Thoracic aorta (tissue), 2 donors: ENCODE data around the gene GIPC1. TPM values are rescaled to one million over a fixed set of nuclear protein-coding genes. Genes with fewer than 3 reads are reported as not detected.

Experiments
- ATAC-seq: fragments of 150-250 bp; one replicate; pipeline ENCODE4 v1.8.0; 2017; ENCODE audit warnings: low read depth; ENCODE audit not compliant: insufficient number of reproducible peaks, low FRiP score
- DNase-seq: peaks from one replicate; pipeline ENCODE4 v3.0.0-alpha.2; 2020; ENCODE audit warnings: low spot score
- H3K27ac ChIP-seq, 2 donors: fragments of 200-600 bp; sonication (generic); 1 replicate in 1 of 2; 2 replicates in 1 of 2; pipeline ENCODE4 v1.5.1; 2016; ENCODE audit warnings: mild to moderate bottlenecking in 2 of 2, moderate library complexity in 2 of 2
- H3K27me3 ChIP-seq: fragments of 200-600 bp; sonication (generic); replicated peaks from 2 replicates; pipeline ENCODE4 v1.6.0; 2016; ENCODE audit warnings: mild to moderate bottlenecking; ENCODE audit not compliant: insufficient read depth
- H3K36me3 ChIP-seq: fragments of 200-600 bp; sonication (generic); one replicate; pipeline ENCODE4 v1.5.1; 2016
- H3K4me1 ChIP-seq, 2 donors: fragments of 200-600 bp; sonication (generic); 1 replicate in 1 of 2; 2 replicates in 1 of 2; pipeline versions ENCODE4 v1.5.1 to v1.6.0; 2016; ENCODE audit warnings: low read depth in 2 of 2, mild to moderate bottlenecking in 1 of 2; ENCODE audit not compliant: control insufficient read depth in 1 of 2
- H3K4me3 ChIP-seq: fragments of 200-600 bp; sonication (generic); 2 replicates; pipeline ENCODE4 v1.5.1; 2016; ENCODE audit warnings: mild to moderate bottlenecking
- H3K9me3 ChIP-seq: fragments of 200-600 bp; sonication (generic); 2 replicates; pipeline ENCODE4 v1.5.1; 2016
- total RNA-seq, 2 donors: library from RNA; depleted of rRNA; stranded (reverse); fragments of >200 nt; gene quantifications; one replicate each; pipeline versions ENCODE4 v1.1.0 to v1.2.3, GENCODE V29; 2016
- TF ChIP-seq, protein P1 (sequence below): fragments of 200-600 bp; sonication (generic); IDR thresholded peaks from one replicate; pipeline ENCODE4 v1.5.1; 2019; ENCODE audit warnings: antibody characterized with exemption

The GIPC1 gene
- total RNA-seq, 2 donors from 2014 or later: 56.4 to 77.8 TPM

DNA sequence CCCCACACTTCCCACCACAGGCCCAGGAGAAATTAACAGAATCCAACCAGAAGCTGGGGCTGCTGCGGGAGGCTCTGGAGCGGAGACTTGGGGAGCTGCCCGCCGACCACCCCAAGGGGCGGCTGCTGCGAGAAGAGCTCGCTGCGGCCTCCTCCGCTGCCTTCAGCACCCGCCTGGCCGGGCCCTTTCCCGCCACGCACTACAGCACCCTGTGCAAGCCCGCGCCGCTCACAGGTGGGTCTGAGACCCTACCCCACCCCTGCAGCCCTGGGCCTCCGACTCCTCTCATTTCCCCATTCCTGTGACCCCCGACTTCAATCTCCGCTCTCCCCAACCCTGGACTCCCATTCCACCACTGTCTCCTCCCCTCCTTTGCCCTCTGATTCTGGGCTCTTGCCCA, 45.1 kb downstream of the GIPC1 start:
- Histone ChIP-seq H3K36me3 (peaks cover 58% of the 10 kb centered on the region), H3K4me1 (no peaks in the 10 kb centered on the region), H3K27ac (no peak overlapping the region), H3K27me3 (no peaks in the 10 kb centered on the region), H3K9me3 (no peaks in the 10 kb centered on the region), H3K4me3 (no peak overlapping the region)
- TF ChIP-seq, protein P1, sequence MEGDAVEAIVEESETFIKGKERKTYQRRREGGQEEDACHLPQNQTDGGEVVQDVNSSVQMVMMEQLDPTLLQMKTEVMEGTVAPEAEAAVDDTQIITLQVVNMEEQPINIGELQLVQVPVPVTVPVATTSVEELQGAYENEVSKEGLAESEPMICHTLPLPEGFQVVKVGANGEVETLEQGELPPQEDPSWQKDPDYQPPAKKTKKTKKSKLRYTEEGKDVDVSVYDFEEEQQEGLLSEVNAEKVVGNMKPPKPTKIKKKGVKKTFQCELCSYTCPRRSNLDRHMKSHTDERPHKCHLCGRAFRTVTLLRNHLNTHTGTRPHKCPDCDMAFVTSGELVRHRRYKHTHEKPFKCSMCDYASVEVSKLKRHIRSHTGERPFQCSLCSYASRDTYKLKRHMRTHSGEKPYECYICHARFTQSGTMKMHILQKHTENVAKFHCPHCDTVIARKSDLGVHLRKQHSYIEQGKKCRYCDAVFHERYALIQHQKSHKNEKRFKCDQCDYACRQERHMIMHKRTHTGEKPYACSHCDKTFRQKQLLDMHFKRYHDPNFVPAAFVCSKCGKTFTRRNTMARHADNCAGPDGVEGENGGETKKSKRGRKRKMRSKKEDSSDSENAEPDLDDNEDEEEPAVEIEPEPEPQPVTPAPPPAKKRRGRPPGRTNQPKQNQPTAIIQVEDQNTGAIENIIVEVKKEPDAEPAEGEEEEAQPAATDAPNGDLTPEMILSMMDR: no peak
- ATAC-seq (no peak), DNase-seq (no peak)

DNA sequence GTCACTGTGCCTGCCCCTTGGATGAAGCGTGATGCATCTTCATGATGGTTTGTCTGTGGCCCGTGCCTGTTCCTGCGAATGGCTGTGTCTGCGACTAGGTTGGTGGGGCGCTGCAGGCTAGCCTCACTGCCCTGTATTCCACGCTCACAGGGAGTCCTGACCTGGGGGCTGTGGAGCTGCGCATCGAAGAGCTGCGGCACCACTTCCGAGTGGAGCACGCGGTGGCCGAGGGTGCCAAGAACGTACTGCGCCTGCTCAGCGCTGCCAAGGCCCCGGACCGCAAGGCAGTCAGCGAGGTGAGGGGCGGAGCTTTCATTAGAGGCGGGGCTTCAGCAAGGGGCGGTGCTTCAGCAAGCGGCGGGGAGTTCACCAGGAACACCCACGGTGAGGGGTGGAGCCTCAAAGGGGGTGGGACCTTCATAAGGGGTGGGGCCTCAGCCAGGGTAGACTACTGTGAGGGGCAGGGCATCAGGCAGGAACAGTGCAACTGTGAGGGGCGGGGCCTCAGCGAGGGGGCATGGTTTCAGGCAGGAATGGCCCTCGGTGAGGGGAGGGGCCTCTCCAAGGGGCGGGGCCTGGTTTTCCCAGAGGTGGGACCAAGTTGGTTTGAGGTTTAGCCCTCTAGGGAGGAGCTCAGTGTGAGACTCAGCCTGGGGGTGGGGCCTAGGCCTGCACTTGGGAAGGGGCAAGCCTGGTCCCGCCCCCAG, 45.6 kb downstream of the GIPC1 start:
- no peak overlapping the region for H3K27ac ChIP-seq
- peaks cover 62% of the 10 kb centered on the region for H3K36me3 ChIP-seq
- H3K4me1 ChIP-seq: no peaks in the 10 kb centered on the region
- no peak overlapping the region for H3K4me3 ChIP-seq
- TF ChIP-seq, protein P1: no peak
- DNase-seq (no peak), ATAC-seq (no peak)
- no peaks in the 10 kb centered on the region for H3K27me3 ChIP-seq
- no peaks in the 10 kb centered on the region for H3K9me3 ChIP-seq

DNA sequence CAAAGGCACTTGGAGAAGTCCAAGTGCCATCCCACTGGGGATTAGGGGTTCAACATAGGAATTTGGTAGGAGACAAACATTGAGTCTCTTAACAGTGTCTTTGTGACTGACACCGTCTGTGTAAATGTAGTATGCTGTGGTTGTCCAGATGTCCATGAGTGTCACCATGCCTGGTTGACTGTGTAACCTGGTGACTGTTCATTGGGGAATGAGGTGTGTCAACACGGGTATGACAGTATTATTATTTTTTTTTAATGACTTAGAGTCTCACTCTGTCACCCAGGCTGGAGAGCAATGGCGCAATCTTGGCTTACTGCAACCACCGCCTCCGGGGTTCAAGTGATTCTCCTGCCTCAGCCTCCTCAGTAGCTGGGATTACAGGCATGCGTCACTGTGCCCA, 46.6 kb downstream of the GIPC1 start:
- TF ChIP-seq, protein P1: no peak
- peaks cover 71% of the 10 kb centered on the region for H3K36me3 ChIP-seq

DNA sequence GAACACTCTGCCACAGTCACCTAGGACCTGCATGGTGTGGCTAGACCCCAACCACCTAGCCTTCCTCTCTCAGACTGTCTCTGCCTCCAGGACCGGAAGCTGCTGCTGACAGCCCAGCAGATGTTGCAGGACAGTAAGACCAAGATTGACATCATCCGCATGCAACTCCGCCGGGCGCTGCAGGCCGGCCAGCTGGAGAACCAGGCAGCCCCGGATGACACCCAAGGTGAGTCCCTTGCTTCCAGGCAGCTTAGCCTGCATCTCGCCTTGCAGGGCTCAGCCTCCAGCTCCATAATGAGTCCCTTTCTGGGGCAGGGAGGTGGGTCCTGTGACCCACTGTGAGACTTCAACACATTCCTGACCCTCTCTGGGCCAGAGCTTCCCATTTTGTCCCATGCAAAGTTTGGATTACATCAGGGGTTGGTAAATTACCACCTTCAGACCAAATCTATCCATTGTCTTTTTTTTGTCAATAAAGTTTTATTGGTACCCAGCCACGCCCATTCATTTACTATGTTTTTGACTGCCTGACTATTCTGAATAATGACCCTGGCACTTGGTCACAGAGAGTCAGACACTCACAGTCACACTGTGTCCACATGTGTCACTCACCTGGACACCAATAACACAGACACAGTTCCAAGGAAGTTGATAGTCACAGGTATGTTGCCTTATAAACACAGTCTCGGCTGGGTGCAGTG, 49.4 kb downstream of the GIPC1 start:
- Histone ChIP-seq H3K4me3 (no peak overlapping the region), H3K4me1 (no peaks in the 10 kb centered on the region), H3K9me3 (no peaks in the 10 kb centered on the region), H3K36me3 (peaks cover 78% of the 10 kb centered on the region), H3K27me3 (no peaks in the 10 kb centered on the region), H3K27ac (no peak overlapping the region)
- TF ChIP-seq, protein P1: no peak
- ATAC-seq (no peak), DNase-seq (no peak)

More for the DNA sequence above, 46.6 kb downstream of the GIPC1 start:
- H3K4me3 ChIP-seq: no peak overlapping the region
- no peaks in the 10 kb centered on the region for H3K9me3 ChIP-seq
- no peak for ATAC-seq
- no peaks in the 10 kb centered on the region for H3K4me1 ChIP-seq
- no peak overlapping the region for H3K27ac ChIP-seq
- DNase-seq: no peak
- H3K27me3 ChIP-seq: no peaks in the 10 kb centered on the region

DNA sequence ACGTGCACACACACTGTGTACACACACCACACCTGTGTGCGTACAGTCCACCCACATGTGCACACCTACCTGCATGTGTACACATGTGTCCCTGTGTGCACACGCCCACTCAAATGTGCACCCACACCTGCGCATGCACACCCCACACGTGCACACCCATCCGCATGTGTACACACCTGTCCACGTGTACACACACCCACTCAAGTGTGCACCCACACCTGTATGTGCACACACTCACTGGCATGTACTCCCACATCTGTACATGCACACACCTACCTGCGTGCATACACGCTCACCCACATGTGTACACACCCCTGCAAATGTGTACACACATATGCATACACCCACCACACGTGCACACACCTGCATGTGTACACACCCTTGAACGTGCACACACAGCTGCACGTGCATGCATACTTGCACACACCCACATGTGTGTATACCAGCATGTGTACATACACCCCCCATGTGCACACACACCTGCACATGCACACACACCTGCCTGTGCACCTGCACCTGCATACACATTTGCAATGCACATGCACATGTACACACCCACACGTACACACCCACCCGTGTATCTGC, 52.2 kb downstream of the GIPC1 start:
- Histone ChIP-seq H3K9me3 (no peaks in the 10 kb centered on the region), H3K36me3 (peaks cover 61% of the 10 kb centered on the region), H3K4me1 (peaks cover 3 to 5% of the 10 kb centered on the region in 2 donors), H3K4me3 (no peak overlapping the region), H3K27ac (no peak overlapping the region), H3K27me3 (no peaks in the 10 kb centered on the region)
- ATAC-seq (no peak), DNase-seq (no peak)
- TF ChIP-seq, protein P1: no peak
